ENCODE measurements around the gene ARHGEF1. TPM values are rescaled to one million over a fixed set of nuclear protein-coding genes. Genes with fewer than 3 reads are reported as not detected.

ARHGEF1 gene
- total RNA-seq, 4 donors from 2014 or later, result 53.1 to 129 (median 72.0) TPM

- no peak for TF ChIP-seq CTCF (IDR thresholded peaks at IDR 0.05)
- DNase-seq (ENCODE audit: low spot score) (no peak), ATAC-seq (ENCODE audit: low FRiP score) (no peak)
Observed at GRCh38 chr19:41862445-41862986, 20.5 kb upstream of the ARHGEF1 start.

- TF ChIP-seq CTCF (IDR thresholded peaks at IDR 0.05), result no peak
- DNase-seq (ENCODE audit: low spot score) (no peak), ATAC-seq (ENCODE audit: low FRiP score) (no peak)
Observed at GRCh38 chr19:41863209-41863931, 19.6 kb upstream of the ARHGEF1 start.

GRCh38 chr19:41864374-41864773 is 18.6 kb upstream of the ARHGEF1 start:
- ATAC-seq (ENCODE audit: low FRiP score) (no peak), DNase-seq (ENCODE audit: low spot score) (no peak)
- no peak for TF ChIP-seq CTCF (IDR thresholded peaks at IDR 0.05)

- no peak for TF ChIP-seq CTCF (IDR thresholded peaks at IDR 0.05)
- no peak for ATAC-seq (ENCODE audit: low FRiP score)
Observed at GRCh38 chr19:41866284-41866683, 16.7 kb upstream of the ARHGEF1 start.

GRCh38 chr19:41868120-41868988 is 14.6 kb upstream of the ARHGEF1 start:
- no peak for TF ChIP-seq CTCF (IDR thresholded peaks at IDR 0.05)
- ATAC-seq (ENCODE audit: low FRiP score) (no peak), DNase-seq (ENCODE audit: low spot score) (no peak)

More at GRCh38 chr19:41866284-41866683, 16.7 kb upstream of the ARHGEF1 start:
- no peak for DNase-seq (ENCODE audit: low spot score)

GRCh38 chr19:41868989-41869300 is 14.0 kb upstream of the ARHGEF1 start:
- ATAC-seq (ENCODE audit: low FRiP score), result no peak
- DNase-seq (ENCODE audit: low spot score), result no peak
- no peak for TF ChIP-seq CTCF (IDR thresholded peaks at IDR 0.05)
